Pancreas (tissue), 10 donors: ENCODE measurements around the gene TMEM125. TPM values are rescaled to one million over a fixed set of nuclear protein-coding genes. Genes with fewer than 3 reads are reported as not detected.

Source experiments
- ATAC-seq, 4 donors: fragments of 200-7000 bp; cut with Tn5 transposase; one replicate each; pipeline versions ENCODE4 v1.8.0 to v1.9.1; 2020; ENCODE audit warnings: mild to moderate bottlenecking in 4 of 4, moderate library complexity in 4 of 4
- DNase-seq, 6 donors: peaks; one replicate each; pipeline ENCODE4 v3.0.0-alpha.2; 2020
- FAIRE-seq: peaks from 2 replicates; lab custom pipeline; 2012; peaks lifted over from hg19 to GRCh38; lab: Jason Lieb, UNC
- H3K27ac ChIP-seq, 4 donors: fragments of 200-600 bp; sonication (generic); 1 replicate in 3 of 4; 2 replicates in 1 of 4; pipeline versions ENCODE4 v1.5.0 to v1.8.0; 2020
- H3K27me3 ChIP-seq, 4 donors: fragments of 200-600 bp; one replicate each; pipeline ENCODE4 v1.8.0; 2021
- H3K36me3 ChIP-seq, 3 donors: fragments of 200-600 bp; sonication (generic) in 1 of 3; one replicate each; pipeline versions ENCODE4 v1.5.0 to v1.8.0; 2020 to 2021
- H3K4me1 ChIP-seq, 3 donors: fragments of 200-600 bp; one replicate each; pipeline ENCODE4 v1.8.0; 2021
- H3K4me3 ChIP-seq, 4 donors: fragments of 200-600 bp; sonication (generic) in 2 of 4; one replicate each; pipeline versions ENCODE4 v1.5.0 to v1.8.0; 2020 to 2021
- H3K9me3 ChIP-seq, 4 donors: fragments of 200-600 bp; one replicate each; pipeline ENCODE4 v1.8.0; 2021
- CTCF ChIP-seq, 4 donors: fragments of 200-600 bp; sonication (generic) in 3 of 4; IDR thresholded peaks; one replicate each; pipeline versions ENCODE4 v1.5.0 to v1.8.0; 2021; ENCODE audit warnings: antibody characterized with exemption in 4 of 4
- WGBS, 2 donors: extraction: QIAGEN DNeasy Blood & Tissue Kit; methylation state at CpG; one replicate each; pipeline ENCODE4 v1.1.7; 2013; 5-methylcytosine and 5-hydroxymethylcytosine counted together
- intact Hi-C, 3 donors: fragments of 100-400 bp; cut with DNase I; formaldehyde crosslinking; loops; one replicate each; pipeline versions ENCODE4 v1.11.1 to v1.14.2; 2022
- polyA plus RNA-seq, 2 donors: library from polyadenylated mRNA; stranded (reverse); fragments of 200-250 nt; gene quantifications; one replicate each; pipeline ENCODE4 v1.2.3, GENCODE V29; 2013
- total RNA-seq, 6 donors: library from RNA; stranded (reverse); fragmentation: NEBNext Ultra II Directional in 4 of 6; extraction: Animal tissue kit (Norgen Biotek cat#: 25700) in 4 of 6; gene quantifications; one replicate each; pipeline versions ENCODE4 v1.2.1 to v1.2.4, GENCODE V29; 2021 to 2023
- donor health status: healthy with polysubstance abuse.
- donor health status: DM: no; HTN: no; CAD: no; lungs with moderate emphysema.
- donor health status: DM: no; HTN: no; CAD: no.
- donor health status: control.
- donor health status: control.
- donor health status: Bipolar disorder and iron deficiency.
- donor health status: DM: yes; HTN: yes; CAD: no.
- donor health status: DM: no; HTN: no; CAD: no.
- donor health status: DM: no; HTN: no; CAD: no.
- donor health status: DM: yes; HTN: yes; CAD: no.

TMEM125 gene
- total and polyA plus RNA-seq, 8 donors: 27.5 to 75.0 (median 44.4) TPM

GRCh38 chr1:43243299-43243698, 26.5 kb upstream of the TMEM125 start:
- Histone ChIP-seq H3K27ac (peak overlapping the region in 3 of 4 donors; percentile 6 to 19 (median 18)), H3K9me3 (no peaks in the 10 kb centered on the region), H3K36me3 (no peaks in the 10 kb centered on the region), H3K27me3 (no peaks in the 10 kb centered on the region), H3K4me3 (no peak overlapping the region), H3K4me1 (peaks cover 7 to 15% (median 14%) of the 10 kb centered on the region in 3 donors)
- WGBS, 2 donors: 48 to 58% methylated on average over 6 of the region's 6 CpGs
- intact Hi-C loops: no loop called here
- ATAC-seq (peak in 3 of 4 donors; percentile 50 to 71 (median 56)), DNase-seq (no peak), FAIRE-seq (no peak)
- TF ChIP-seq CTCF (IDR thresholded peaks at IDR 0.05): no peak

- peak; percentile 74 to 82 (median 78) for ATAC-seq
Observed at GRCh38 chr1:43246466-43247213, 23.1 kb upstream of the TMEM125 start.

GRCh38 chr1:43247256-43247921, 22.4 kb upstream of the TMEM125 start:
- no peak for FAIRE-seq
- WGBS, 2 donors: 79 to 88% methylated on average over 6 of the region's 6 CpGs

More at GRCh38 chr1:43246466-43247213, 23.1 kb upstream of the TMEM125 start:
- Histone ChIP-seq H3K9me3 (no peaks in the 10 kb centered on the region), H3K36me3 (no peaks in the 10 kb centered on the region), H3K27ac (no peak overlapping the region), H3K4me3 (no peak overlapping the region), H3K4me1 (peaks cover 7 to 15% (median 14%) of the 10 kb centered on the region in 3 donors), H3K27me3 (no peaks in the 10 kb centered on the region)
- WGBS, 2 donors: 56 to 57% methylated on average over 4 of the region's 4 CpGs
- intact Hi-C loops: no loop called here
- DNase-seq (no peak), FAIRE-seq (peak; percentile 67)
- no peak for TF ChIP-seq CTCF (IDR thresholded peaks at IDR 0.05)

GRCh38 chr1:43250351-43250761, 19.4 kb upstream of the TMEM125 start:
- Histone ChIP-seq H3K27ac (no peak overlapping the region), H3K9me3 (no peaks in the 10 kb centered on the region), H3K4me1 (peaks cover 7 to 10% (median 7%) of the 10 kb centered on the region in 3 donors), H3K36me3 (no peaks in the 10 kb centered on the region), H3K4me3 (no peak overlapping the region), H3K27me3 (no peaks in the 10 kb centered on the region)
- TF ChIP-seq CTCF (IDR thresholded peaks at IDR 0.05): no peak
- FAIRE-seq (no peak), DNase-seq (no peak), ATAC-seq (no peak)
- intact Hi-C loops: no loop called here
- 71 to 89% methylated on average over 3 of the region's 3 CpGs for WGBS, 2 donors

More at GRCh38 chr1:43247256-43247921, 22.4 kb upstream of the TMEM125 start:
- H3K27me3 ChIP-seq: no peaks in the 10 kb centered on the region
- DNase-seq: no peak
- intact Hi-C loops: no loop called here
- ATAC-seq: peak in 3 of 4 donors; percentile 23 to 54 (median 45)
- H3K4me1 ChIP-seq: peaks cover 7 to 15% (median 14%) of the 10 kb centered on the region in 3 donors
- H3K9me3 ChIP-seq: no peaks in the 10 kb centered on the region
- H3K27ac ChIP-seq: no peak overlapping the region
- no peaks in the 10 kb centered on the region for H3K36me3 ChIP-seq
- TF ChIP-seq CTCF (IDR thresholded peaks at IDR 0.05): no peak
- H3K4me3 ChIP-seq: no peak overlapping the region
